ENCODE results near the gene HAUS2.
"Not testable (repeated sequence)": the region's sequence is repeated elsewhere in the genome, so short reads cannot be mapped to it uniquely, and the experiment has no call there.

Gene HAUS2

GRCh38 chr15:42544853-42545629 is 3.6 kb upstream of the HAUS2 start:
- peaks cover 7% of the 10 kb centered on the region for H3K4me1 ChIP-seq (ENCODE audit: control insufficient read depth, insufficient read depth, low read length)
- no peak overlapping the region for H3K4me3 ChIP-seq (ENCODE audit: low read length)
- no peaks in the 10 kb centered on the region for H3K36me3 ChIP-seq (ENCODE audit: control insufficient read depth, insufficient read depth, low read length)
- H3K27me3 ChIP-seq (ENCODE audit: control insufficient read depth, insufficient read depth, low read length), result no peaks in the 10 kb centered on the region
- H3K9me3 ChIP-seq (ENCODE audit: control insufficient read depth, low read length), result no peaks in the 10 kb centered on the region
- H3K9ac ChIP-seq (ENCODE audit: low read length), result no peak overlapping the region

GRCh38 chr15:42547918-42548248 is 755 bp upstream of the HAUS2 start:
- Histone ChIP-seq H3K27me3 (ENCODE audit: control insufficient read depth, insufficient read depth, low read length) (no peaks in the 10 kb centered on the region), H3K9me3 (ENCODE audit: control insufficient read depth, low read length) (no peaks in the 10 kb centered on the region), H3K36me3 (ENCODE audit: control insufficient read depth, insufficient read depth, low read length) (no peaks in the 10 kb centered on the region), H3K9ac (ENCODE audit: low read length) (peak overlapping the region; percentile 99), H3K4me3 (ENCODE audit: low read length) (peak overlapping the region; percentile 92), H3K4me1 (ENCODE audit: control insufficient read depth, insufficient read depth, low read length) (peaks cover 7% of the 10 kb centered on the region)

GRCh38 chr15:42549032-42549491 is 424 bp downstream of the HAUS2 start:
- Histone ChIP-seq H3K27me3 (ENCODE audit: control insufficient read depth, insufficient read depth, low read length) (no peaks in the 10 kb centered on the region), H3K36me3 (ENCODE audit: control insufficient read depth, insufficient read depth, low read length) (no peaks in the 10 kb centered on the region), H3K9ac (ENCODE audit: low read length) (peak overlapping the region; percentile 99), H3K4me3 (ENCODE audit: low read length) (peak overlapping the region; percentile 92), H3K4me1 (ENCODE audit: control insufficient read depth, insufficient read depth, low read length) (peaks cover 7% of the 10 kb centered on the region), H3K9me3 (ENCODE audit: control insufficient read depth, low read length) (no peaks in the 10 kb centered on the region)

GRCh38 chr15:42549741-42550392 is 1.2 kb downstream of the HAUS2 start:
- no peak overlapping the region for H3K4me3 ChIP-seq (ENCODE audit: low read length)
- no peaks in the 10 kb centered on the region for H3K36me3 ChIP-seq (ENCODE audit: control insufficient read depth, insufficient read depth, low read length)
- peaks cover 7% of the 10 kb centered on the region for H3K4me1 ChIP-seq (ENCODE audit: control insufficient read depth, insufficient read depth, low read length)
- no peaks in the 10 kb centered on the region for H3K9me3 ChIP-seq (ENCODE audit: control insufficient read depth, low read length)
- H3K27me3 ChIP-seq (ENCODE audit: control insufficient read depth, insufficient read depth, low read length), result no peaks in the 10 kb centered on the region
- H3K9ac ChIP-seq (ENCODE audit: low read length), result peak overlapping the region; percentile 4

GRCh38 chr15:42553554-42553953 is 4.9 kb downstream of the HAUS2 start:
- Histone ChIP-seq H3K36me3 (ENCODE audit: control insufficient read depth, insufficient read depth, low read length) (no peaks in the 10 kb centered on the region), H3K9ac (ENCODE audit: low read length) (no peak overlapping the region), H3K27me3 (ENCODE audit: control insufficient read depth, insufficient read depth, low read length) (no peaks in the 10 kb centered on the region), H3K4me3 (ENCODE audit: low read length) (no peak overlapping the region), H3K9me3 (ENCODE audit: control insufficient read depth, low read length) (no peaks in the 10 kb centered on the region), H3K4me1 (ENCODE audit: control insufficient read depth, insufficient read depth, low read length) (no peaks in the 10 kb centered on the region)

- H3K4me3 ChIP-seq (ENCODE audit: low read length); H3K9ac ChIP-seq (ENCODE audit: low read length); H3K27me3 ChIP-seq (ENCODE audit: control insufficient read depth, insufficient read depth, low read length); H3K4me1 ChIP-seq (ENCODE audit: control insufficient read depth, insufficient read depth, low read length); H3K36me3 ChIP-seq (ENCODE audit: control insufficient read depth, insufficient read depth, low read length); H3K9me3 ChIP-seq (ENCODE audit: control insufficient read depth, low read length): not testable (repeated sequence)
Observed at GRCh38 chr15:42556550-42557207, 8.0 kb downstream of the HAUS2 start.

GRCh38 chr15:42558739-42559138 is 10.1 kb downstream of the HAUS2 start:
- H3K9me3 ChIP-seq (ENCODE audit: control insufficient read depth, low read length), result no peaks in the 10 kb centered on the region
- H3K36me3 ChIP-seq (ENCODE audit: control insufficient read depth, insufficient read depth, low read length), result no peaks in the 10 kb centered on the region
- H3K4me1 ChIP-seq (ENCODE audit: control insufficient read depth, insufficient read depth, low read length), result no peaks in the 10 kb centered on the region
- H3K4me3 ChIP-seq (ENCODE audit: low read length), result no peak overlapping the region
- no peaks in the 10 kb centered on the region for H3K27me3 ChIP-seq (ENCODE audit: control insufficient read depth, insufficient read depth, low read length)
- no peak overlapping the region for H3K9ac ChIP-seq (ENCODE audit: low read length)

- H3K4me3 ChIP-seq (ENCODE audit: low read length), result peak within 1 kb of the TSS; percentile 31
- H3K9ac ChIP-seq (ENCODE audit: low read length), result peak within 1 kb of the TSS; percentile 57
- H3K36me3 ChIP-seq (ENCODE audit: control insufficient read depth, insufficient read depth, low read length), result no peaks in the 10 kb centered on the region
- no peaks in the 10 kb centered on the region for H3K9me3 ChIP-seq (ENCODE audit: control insufficient read depth, low read length)
- H3K4me1 ChIP-seq (ENCODE audit: control insufficient read depth, insufficient read depth, low read length), result peaks cover 9% of the 10 kb centered on the region
- peaks cover 20% of the 10 kb centered on the region for H3K27me3 ChIP-seq (ENCODE audit: control insufficient read depth, insufficient read depth, low read length)
Observed at GRCh38 chr15:42575188-42576039, 26.8 kb downstream of the HAUS2 start, which contains the start of gene STARD9. Gene STARD9 (plus strand): TSS chr15:42575606. CDS start chr15:42575716, 110 bp downstream.

- Histone ChIP-seq H3K27me3 (ENCODE audit: control insufficient read depth, insufficient read depth, low read length) (peaks cover 20% of the 10 kb centered on the region), H3K9ac (ENCODE audit: low read length) (peak overlapping the region; percentile 57), H3K9me3 (ENCODE audit: control insufficient read depth, low read length) (no peaks in the 10 kb centered on the region), H3K4me3 (ENCODE audit: low read length) (no peak overlapping the region), H3K4me1 (ENCODE audit: control insufficient read depth, insufficient read depth, low read length) (peaks cover 13% of the 10 kb centered on the region), H3K36me3 (ENCODE audit: control insufficient read depth, insufficient read depth, low read length) (no peaks in the 10 kb centered on the region)
Observed at GRCh38 chr15:42576040-42576594, 27.5 kb downstream of the HAUS2 start.

- Histone ChIP-seq H3K27me3 (ENCODE audit: control insufficient read depth, insufficient read depth, low read length) (peaks cover 20% of the 10 kb centered on the region), H3K9ac (ENCODE audit: low read length) (no peak overlapping the region)
Observed at GRCh38 chr15:42576776-42577175, 28.1 kb downstream of the HAUS2 start.

GRCh38 chr15:42577514-42578031 is 28.9 kb downstream of the HAUS2 start:
- H3K4me1 ChIP-seq (ENCODE audit: control insufficient read depth, insufficient read depth, low read length), result peaks cover 20% of the 10 kb centered on the region
- H3K4me3 ChIP-seq (ENCODE audit: low read length), result no peak overlapping the region
- H3K9me3 ChIP-seq (ENCODE audit: control insufficient read depth, low read length), result no peaks in the 10 kb centered on the region
- no peaks in the 10 kb centered on the region for H3K36me3 ChIP-seq (ENCODE audit: control insufficient read depth, insufficient read depth, low read length)
- no peak overlapping the region for H3K9ac ChIP-seq (ENCODE audit: low read length)
- peaks cover 20% of the 10 kb centered on the region for H3K27me3 ChIP-seq (ENCODE audit: control insufficient read depth, insufficient read depth, low read length)

More at GRCh38 chr15:42576776-42577175, 28.1 kb downstream of the HAUS2 start:
- no peak overlapping the region for H3K4me3 ChIP-seq (ENCODE audit: low read length)
- no peaks in the 10 kb centered on the region for H3K36me3 ChIP-seq (ENCODE audit: control insufficient read depth, insufficient read depth, low read length)
- no peaks in the 10 kb centered on the region for H3K9me3 ChIP-seq (ENCODE audit: control insufficient read depth, low read length)
- peaks cover 17% of the 10 kb centered on the region for H3K4me1 ChIP-seq (ENCODE audit: control insufficient read depth, insufficient read depth, low read length)

All from mucosa of stomach (tissue), 1 donor.